K562 (cell line): ENCODE measurements around the gene CEP20. TPM values are rescaled to one million over a fixed set of nuclear protein-coding genes. Genes with fewer than 3 reads are reported as not detected.

Source experiments
- BCOR ChIP-seq: fragments of 450-650 bp; IDR thresholded peaks from 2 replicates; pipeline ENCODE4 v1.6.1; 2016
- DPF2 ChIP-seq: fragments of 450-650 bp; IDR thresholded peaks from 2 replicates; pipeline ENCODE4 v1.6.1; 2016
- KLF13 ChIP-seq: fragments of 450-650 bp; IDR thresholded peaks from 2 replicates; pipeline ENCODE4 v1.6.1; 2016; ENCODE audit warnings: missing genetic modification characterization, low read depth, mild to moderate bottlenecking, missing compliant biosample characterization, moderate library complexity, borderline replicate concordance
- MAFF ChIP-seq: IDR thresholded peaks from 2 replicates; pipeline ENCODE4 v1.6.1; 2012; ENCODE audit warnings: low read length, improper control_type of control experiment
- NBN ChIP-seq: fragments of 450-650 bp; IDR thresholded peaks from 2 replicates; pipeline ENCODE4 v1.6.1; 2016; ENCODE audit warnings: low read depth, mild to moderate bottlenecking
- NCOA4 ChIP-seq: fragments of 450-650 bp; IDR thresholded peaks from 2 replicates; pipeline ENCODE4 v1.6.1; 2018; ENCODE audit warnings: mild to moderate bottlenecking; ENCODE audit not compliant: partially characterized antibody
- NFATC3 ChIP-seq: fragments of 450-650 bp; IDR thresholded peaks from 2 replicates; pipeline ENCODE4 v1.6.1; 2017; ENCODE audit warnings: mild to moderate bottlenecking
- OTX1 ChIP-seq: fragments of 450-650 bp; formaldehyde crosslinking; IDR thresholded peaks from 2 replicates; pipeline ENCODE4 v1.4.0; 2022; ENCODE audit warnings: mild to moderate bottlenecking
- RBM25 ChIP-seq: fragments of 200-400 bp; formaldehyde crosslinking; IDR thresholded peaks from 2 replicates; pipeline ENCODE4 v1.6.1; 2018; ENCODE audit warnings: low read length, low read depth, moderate library complexity; ENCODE audit not compliant: severe bottlenecking
- SMARCB1 ChIP-seq: IDR thresholded peaks from 2 replicates; pipeline ENCODE4 v1.6.1; 2011; ENCODE audit warnings: improper control_type of control experiment, low read depth; ENCODE audit not compliant: insufficient read length
- XRCC3 ChIP-seq: fragments of 450-650 bp; IDR thresholded peaks from 2 replicates; pipeline ENCODE4 v1.6.1; 2017; ENCODE audit warnings: mild to moderate bottlenecking, moderate library complexity
- ZBTB8A ChIP-seq: fragments of 450-650 bp; IDR thresholded peaks from 2 replicates; pipeline ENCODE4 v1.6.1; 2018; ENCODE audit warnings: mild to moderate bottlenecking, moderate library complexity; ENCODE audit not compliant: partially characterized antibody
- ZFX ChIP-seq: sonication (generic); formaldehyde crosslinking; IDR thresholded peaks from 2 replicates; pipeline ENCODE4 v1.8.0; 2022; ENCODE audit warnings: mild to moderate bottlenecking, missing genetic modification reagents, moderate library complexity
- ZSCAN32 ChIP-seq: fragments of 450-650 bp; formaldehyde crosslinking; IDR thresholded peaks from 2 replicates; pipeline ENCODE4 v1.4.0; 2020; ENCODE audit warnings: mild to moderate bottlenecking, moderate library complexity
- polyA plus RNA-seq, 8 experiments: library from polyadenylated mRNA; depleted of rRNA in 4 of 8; stranded (reverse) in 5 of 8; unstranded in 3 of 8; fragments of >200 nt; fragmentation: Nextera tagmentation in 2 of 8; fragmentation: Illumina TruSeq in 1 of 8; extraction: Ambion mirVana in 2 of 8; extraction: Trizol in 1 of 8; gene quantifications; 2 replicates each; pipeline versions ENCODE4 v1.2.1 to v1.2.3, GENCODE V29; 2011 to 2014; ENCODE audit warnings: inconsistent platforms in 1 of 8, missing spikeins in 1 of 8
- total RNA-seq, 7 experiments: library from RNA; depleted of rRNA in 6 of 7; stranded (reverse); fragments of >200 nt in 6 of 7; fragmentation: Illumina TruSeq in 2 of 7; extraction: Trizol in 2 of 7; gene quantifications; 2 replicates each; pipeline versions ENCODE4 v1.2.1 to v1.2.3, GENCODE V29; 2011 to 2021; ENCODE audit warnings: low replicate concordance in 1 of 7
- TF ChIP-seq, protein P1 (sequence below): fragments of 450-650 bp; IDR thresholded peaks from 2 replicates; pipeline ENCODE4 v1.6.1; 2016; ENCODE audit warnings: mild to moderate bottlenecking, moderate library complexity
- TF ChIP-seq, protein P2 (sequence below), 2 experiments: IDR thresholded peaks in 1 of 2; conservative IDR thresholded peaks in 1 of 2; 2 replicates each; pipeline ENCODE4 v1.6.1; 2016; ENCODE audit warnings: low read depth in 2 of 2, mild to moderate bottlenecking in 1 of 2, missing compliant biosample characterization in 1 of 2, missing genetic modification characterization in 1 of 2, moderate library complexity in 1 of 2

The CEP20 gene
- total and polyA plus RNA-seq, 9 of the 15 experiments (the other 6 are each of a cell fraction or from before 2014, with no cell fraction given), result 41.3 to 150 (median 104) TPM

DNA sequence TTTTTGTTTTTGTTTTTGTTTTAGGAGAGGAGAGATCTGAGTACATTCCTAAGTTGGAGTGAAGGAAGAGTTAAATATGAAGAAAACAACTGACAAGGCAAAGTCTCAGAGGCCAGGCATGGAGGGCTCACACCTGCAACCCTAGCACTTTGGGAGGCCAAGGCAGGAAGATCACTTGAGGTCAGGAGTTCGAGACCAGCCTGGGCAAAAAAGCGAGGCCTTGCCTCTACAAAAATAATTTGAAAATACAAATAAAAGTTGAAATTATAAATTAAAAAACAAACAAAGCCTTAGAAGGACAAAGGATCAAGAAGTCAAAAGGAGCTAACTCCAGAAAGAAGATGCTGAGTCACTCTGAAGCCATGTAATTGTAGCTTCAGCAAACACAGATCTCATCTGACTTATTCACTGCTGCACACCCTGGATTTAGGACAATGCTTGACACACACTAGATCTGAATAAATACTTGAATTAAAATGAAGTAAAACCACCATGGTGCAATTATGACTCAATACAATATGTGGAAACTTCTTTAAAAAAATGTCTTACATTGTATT lies 9.1 kb downstream of the CEP20 start (continued):
- TF ChIP-seq, protein P1, sequence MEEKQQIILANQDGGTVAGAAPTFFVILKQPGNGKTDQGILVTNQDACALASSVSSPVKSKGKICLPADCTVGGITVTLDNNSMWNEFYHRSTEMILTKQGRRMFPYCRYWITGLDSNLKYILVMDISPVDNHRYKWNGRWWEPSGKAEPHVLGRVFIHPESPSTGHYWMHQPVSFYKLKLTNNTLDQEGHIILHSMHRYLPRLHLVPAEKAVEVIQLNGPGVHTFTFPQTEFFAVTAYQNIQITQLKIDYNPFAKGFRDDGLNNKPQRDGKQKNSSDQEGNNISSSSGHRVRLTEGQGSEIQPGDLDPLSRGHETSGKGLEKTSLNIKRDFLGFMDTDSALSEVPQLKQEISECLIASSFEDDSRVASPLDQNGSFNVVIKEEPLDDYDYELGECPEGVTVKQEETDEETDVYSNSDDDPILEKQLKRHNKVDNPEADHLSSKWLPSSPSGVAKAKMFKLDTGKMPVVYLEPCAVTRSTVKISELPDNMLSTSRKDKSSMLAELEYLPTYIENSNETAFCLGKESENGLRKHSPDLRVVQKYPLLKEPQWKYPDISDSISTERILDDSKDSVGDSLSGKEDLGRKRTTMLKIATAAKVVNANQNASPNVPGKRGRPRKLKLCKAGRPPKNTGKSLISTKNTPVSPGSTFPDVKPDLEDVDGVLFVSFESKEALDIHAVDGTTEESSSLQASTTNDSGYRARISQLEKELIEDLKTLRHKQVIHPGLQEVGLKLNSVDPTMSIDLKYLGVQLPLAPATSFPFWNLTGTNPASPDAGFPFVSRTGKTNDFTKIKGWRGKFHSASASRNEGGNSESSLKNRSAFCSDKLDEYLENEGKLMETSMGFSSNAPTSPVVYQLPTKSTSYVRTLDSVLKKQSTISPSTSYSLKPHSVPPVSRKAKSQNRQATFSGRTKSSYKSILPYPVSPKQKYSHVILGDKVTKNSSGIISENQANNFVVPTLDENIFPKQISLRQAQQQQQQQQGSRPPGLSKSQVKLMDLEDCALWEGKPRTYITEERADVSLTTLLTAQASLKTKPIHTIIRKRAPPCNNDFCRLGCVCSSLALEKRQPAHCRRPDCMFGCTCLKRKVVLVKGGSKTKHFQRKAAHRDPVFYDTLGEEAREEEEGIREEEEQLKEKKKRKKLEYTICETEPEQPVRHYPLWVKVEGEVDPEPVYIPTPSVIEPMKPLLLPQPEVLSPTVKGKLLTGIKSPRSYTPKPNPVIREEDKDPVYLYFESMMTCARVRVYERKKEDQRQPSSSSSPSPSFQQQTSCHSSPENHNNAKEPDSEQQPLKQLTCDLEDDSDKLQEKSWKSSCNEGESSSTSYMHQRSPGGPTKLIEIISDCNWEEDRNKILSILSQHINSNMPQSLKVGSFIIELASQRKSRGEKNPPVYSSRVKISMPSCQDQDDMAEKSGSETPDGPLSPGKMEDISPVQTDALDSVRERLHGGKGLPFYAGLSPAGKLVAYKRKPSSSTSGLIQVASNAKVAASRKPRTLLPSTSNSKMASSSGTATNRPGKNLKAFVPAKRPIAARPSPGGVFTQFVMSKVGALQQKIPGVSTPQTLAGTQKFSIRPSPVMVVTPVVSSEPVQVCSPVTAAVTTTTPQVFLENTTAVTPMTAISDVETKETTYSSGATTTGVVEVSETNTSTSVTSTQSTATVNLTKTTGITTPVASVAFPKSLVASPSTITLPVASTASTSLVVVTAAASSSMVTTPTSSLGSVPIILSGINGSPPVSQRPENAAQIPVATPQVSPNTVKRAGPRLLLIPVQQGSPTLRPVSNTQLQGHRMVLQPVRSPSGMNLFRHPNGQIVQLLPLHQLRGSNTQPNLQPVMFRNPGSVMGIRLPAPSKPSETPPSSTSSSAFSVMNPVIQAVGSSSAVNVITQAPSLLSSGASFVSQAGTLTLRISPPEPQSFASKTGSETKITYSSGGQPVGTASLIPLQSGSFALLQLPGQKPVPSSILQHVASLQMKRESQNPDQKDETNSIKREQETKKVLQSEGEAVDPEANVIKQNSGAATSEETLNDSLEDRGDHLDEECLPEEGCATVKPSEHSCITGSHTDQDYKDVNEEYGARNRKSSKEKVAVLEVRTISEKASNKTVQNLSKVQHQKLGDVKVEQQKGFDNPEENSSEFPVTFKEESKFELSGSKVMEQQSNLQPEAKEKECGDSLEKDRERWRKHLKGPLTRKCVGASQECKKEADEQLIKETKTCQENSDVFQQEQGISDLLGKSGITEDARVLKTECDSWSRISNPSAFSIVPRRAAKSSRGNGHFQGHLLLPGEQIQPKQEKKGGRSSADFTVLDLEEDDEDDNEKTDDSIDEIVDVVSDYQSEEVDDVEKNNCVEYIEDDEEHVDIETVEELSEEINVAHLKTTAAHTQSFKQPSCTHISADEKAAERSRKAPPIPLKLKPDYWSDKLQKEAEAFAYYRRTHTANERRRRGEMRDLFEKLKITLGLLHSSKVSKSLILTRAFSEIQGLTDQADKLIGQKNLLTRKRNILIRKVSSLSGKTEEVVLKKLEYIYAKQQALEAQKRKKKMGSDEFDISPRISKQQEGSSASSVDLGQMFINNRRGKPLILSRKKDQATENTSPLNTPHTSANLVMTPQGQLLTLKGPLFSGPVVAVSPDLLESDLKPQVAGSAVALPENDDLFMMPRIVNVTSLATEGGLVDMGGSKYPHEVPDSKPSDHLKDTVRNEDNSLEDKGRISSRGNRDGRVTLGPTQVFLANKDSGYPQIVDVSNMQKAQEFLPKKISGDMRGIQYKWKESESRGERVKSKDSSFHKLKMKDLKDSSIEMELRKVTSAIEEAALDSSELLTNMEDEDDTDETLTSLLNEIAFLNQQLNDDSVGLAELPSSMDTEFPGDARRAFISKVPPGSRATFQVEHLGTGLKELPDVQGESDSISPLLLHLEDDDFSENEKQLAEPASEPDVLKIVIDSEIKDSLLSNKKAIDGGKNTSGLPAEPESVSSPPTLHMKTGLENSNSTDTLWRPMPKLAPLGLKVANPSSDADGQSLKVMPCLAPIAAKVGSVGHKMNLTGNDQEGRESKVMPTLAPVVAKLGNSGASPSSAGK, result peak; percentile 49; the same call in 1 of the 2 replicates
- TF ChIP-seq, protein P2, sequence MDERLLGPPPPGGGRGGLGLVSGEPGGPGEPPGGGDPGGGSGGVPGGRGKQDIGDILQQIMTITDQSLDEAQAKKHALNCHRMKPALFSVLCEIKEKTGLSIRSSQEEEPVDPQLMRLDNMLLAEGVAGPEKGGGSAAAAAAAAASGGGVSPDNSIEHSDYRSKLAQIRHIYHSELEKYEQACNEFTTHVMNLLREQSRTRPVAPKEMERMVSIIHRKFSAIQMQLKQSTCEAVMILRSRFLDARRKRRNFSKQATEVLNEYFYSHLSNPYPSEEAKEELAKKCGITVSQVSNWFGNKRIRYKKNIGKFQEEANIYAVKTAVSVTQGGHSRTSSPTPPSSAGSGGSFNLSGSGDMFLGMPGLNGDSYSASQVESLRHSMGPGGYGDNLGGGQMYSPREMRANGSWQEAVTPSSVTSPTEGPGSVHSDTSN (CRISPR knock-in tag; IDR thresholded peaks at IDR 0.05; ENCODE audit: low read depth), result no peak
- TF ChIP-seq, protein P2 (tag; conservative IDR thresholded peaks at IDR 0.05; ENCODE audit: low read depth), result no peak
- TF ChIP-seq DPF2 (peak; percentile 88), ZFX (no peak), NFATC3 (no peak), RBM25 (no peak), MAFF (peak; percentile 96), BCOR (0 out of 2 replicates have a peak, but pooled peaks have one; percentile 23), ZBTB8A (no peak), NBN (peak; percentile 34; the same call in 1 of the 2 replicates), SMARCB1 (peak; percentile 69), XRCC3 (no peak), NCOA4 (no peak), KLF13 (tag) (no peak), ZSCAN32 (CRISPR knock-in tag) (no peak), OTX1 (CRISPR knock-in tag) (no peak)
